K562 (cell line): ENCODE data around the gene ZNF837. TPM values are rescaled to one million over a fixed set of nuclear protein-coding genes. Genes with fewer than 3 reads are reported as not detected.
A peak's percentile ranks its signal among the peaks of the same experiment; 100 is the strongest.

Source experiments
- ADNP ChIP-seq: fragments of 200-800 bp; sonication (Bioruptor generic); IDR thresholded peaks from 2 replicates; pipeline ENCODE4 v1.6.1; 2016; ENCODE audit warnings: missing genetic modification characterization, missing compliant biosample characterization
- AFF1 ChIP-seq, 2 experiments: fragments of 450-650 bp; IDR thresholded peaks; 2 replicates each; pipeline ENCODE4 v1.6.1; 2018; ENCODE audit warnings: mild to moderate bottlenecking in 2 of 2, low read depth in 1 of 2; ENCODE audit not compliant: partially characterized antibody in 2 of 2
- BRCA1 ChIP-seq, 2 experiments: fragments of 450-650 bp in 1 of 2; sonication (generic) in 1 of 2; formaldehyde crosslinking in 1 of 2; IDR thresholded peaks; 2 replicates each; pipeline versions ENCODE4 v1.5.0 to v1.6.1; 2017 to 2020; ENCODE audit warnings: mild to moderate bottlenecking in 1 of 2, missing genetic modification reagents in 1 of 2
- BRD9 ChIP-seq: fragments of 450-650 bp; IDR thresholded peaks from 2 replicates; pipeline ENCODE4 v1.6.1; 2018; ENCODE audit warnings: low read depth; ENCODE audit not compliant: partially characterized antibody
- FOXJ2 ChIP-seq: fragments of 200-800 bp; sonication (Bioruptor generic); IDR thresholded peaks from 2 replicates; pipeline ENCODE4 v1.6.1; 2016; ENCODE audit warnings: missing genetic modification characterization, missing compliant biosample characterization
- GATAD2A ChIP-seq: fragments of 450-650 bp; IDR thresholded peaks from 2 replicates; pipeline ENCODE4 v1.6.1; 2017
- HNRNPK ChIP-seq: fragments of 200-400 bp; formaldehyde crosslinking; IDR thresholded peaks from one replicate; pipeline ENCODE4 v1.6.1; 2018; ENCODE audit warnings: mild to moderate bottlenecking, low read depth, low read length; ENCODE audit not compliant: poor library complexity, severe bottlenecking
- KHSRP ChIP-seq: fragments of 450-650 bp; IDR thresholded peaks from 2 replicates; pipeline ENCODE4 v1.6.1; 2017
- MAFK ChIP-seq: IDR thresholded peaks from 2 replicates; pipeline ENCODE4 v1.6.1; 2011; ENCODE audit warnings: low read length, improper control_type of control experiment
- MCM5 ChIP-seq: fragments of 450-650 bp; IDR thresholded peaks from 2 replicates; pipeline ENCODE4 v1.6.1; 2016; ENCODE audit warnings: low read depth
- MTA2 ChIP-seq: fragments of 450-650 bp; IDR thresholded peaks from 2 replicates; pipeline ENCODE4 v1.6.1; 2016; ENCODE audit warnings: low read depth
- NCOA1 ChIP-seq: fragments of 450-650 bp; IDR thresholded peaks from 2 replicates; pipeline ENCODE4 v1.6.1; 2016; ENCODE audit warnings: low read depth
- POLR2AphosphoS2 ChIP-seq: IDR thresholded peaks from 2 replicates; pipeline ENCODE4 v1.6.1; 2012; ENCODE audit warnings: low read length, improper control_type of control experiment
- SAP30 ChIP-seq: fragments of 200-600 bp; sonication (generic); IDR thresholded peaks from 2 replicates; pipeline ENCODE4 v1.6.1; 2012; ENCODE audit warnings: borderline replicate concordance, low read depth, mild to moderate bottlenecking, moderate library complexity, low read length, control low read depth, inconsistent platforms; ENCODE audit not compliant: insufficient read depth, poor library complexity, severe bottlenecking
- SP2 ChIP-seq: IDR thresholded peaks from 2 replicates; pipeline ENCODE4 v1.6.1; 2011; ENCODE audit warnings: mild to moderate bottlenecking, low read depth, low read length, moderate library complexity; ENCODE audit not compliant: poor library complexity, severe bottlenecking; ENCODE audit errors: extremely low read depth
- SRSF7 ChIP-seq: fragments of 200-400 bp; formaldehyde crosslinking; optimal IDR thresholded peaks from 2 replicates; pipeline ENCODE3; 2017; ENCODE audit warnings: mild to moderate bottlenecking, low read depth, low read length
- TAF15 ChIP-seq: fragments of 200-400 bp; formaldehyde crosslinking; IDR thresholded peaks from 2 replicates; pipeline ENCODE4 v1.6.1; 2017; ENCODE audit warnings: mild to moderate bottlenecking, low read depth, low read length, moderate library complexity
- TFAM ChIP-seq: fragments of 250-450 bp; sonication (Bioruptor Pico); conservative IDR thresholded peaks from 2 replicates; pipeline ENCODE4 v1.5.0; 2021; ENCODE audit warnings: mild to moderate bottlenecking, moderate library complexity
- THAP7 ChIP-seq: fragments of 250-450 bp; sonication (Bioruptor Pico); IDR thresholded peaks from 2 replicates; pipeline ENCODE4 v1.5.0; 2021
- ZBTB7A ChIP-seq: IDR thresholded peaks from 2 replicates; pipeline ENCODE4 v1.6.1; 2011; ENCODE audit warnings: low read depth, mild to moderate bottlenecking, low read length, moderate library complexity, borderline replicate concordance; ENCODE audit not compliant: control insufficient read depth
- ZNF57 ChIP-seq: fragments of 450-650 bp; formaldehyde crosslinking; IDR thresholded peaks from 2 replicates; pipeline ENCODE4 v1.4.0; 2020; ENCODE audit warnings: mild to moderate bottlenecking, moderate library complexity
- ZNF785 ChIP-seq: fragments of 250-450 bp; sonication (Bioruptor Pico); IDR thresholded peaks from 2 replicates; pipeline ENCODE4 v1.4.0; 2020; ENCODE audit warnings: mild to moderate bottlenecking
- ZZZ3 ChIP-seq: fragments of 450-650 bp; IDR thresholded peaks from 2 replicates; pipeline ENCODE4 v1.6.1; 2016; ENCODE audit warnings: antibody characterized with exemption, mild to moderate bottlenecking, moderate library complexity
- polyA plus RNA-seq, 8 experiments: library from polyadenylated mRNA; depleted of rRNA in 4 of 8; stranded (reverse) in 5 of 8; unstranded in 3 of 8; fragments of >200 nt; fragmentation: Nextera tagmentation in 2 of 8; fragmentation: Illumina TruSeq in 1 of 8; extraction: Ambion mirVana in 2 of 8; extraction: Trizol in 1 of 8; gene quantifications; 2 replicates each; pipeline versions ENCODE4 v1.2.1 to v1.2.3, GENCODE V29; 2011 to 2014; ENCODE audit warnings: inconsistent platforms in 1 of 8, missing spikeins in 1 of 8
- total RNA-seq, 7 experiments: library from RNA; depleted of rRNA in 6 of 7; stranded (reverse); fragments of >200 nt in 6 of 7; fragmentation: Illumina TruSeq in 2 of 7; extraction: Trizol in 2 of 7; gene quantifications; 2 replicates each; pipeline versions ENCODE4 v1.2.1 to v1.2.3, GENCODE V29; 2011 to 2021; ENCODE audit warnings: low replicate concordance in 1 of 7
- TF ChIP-seq, protein P1 (sequence below): conservative IDR thresholded peaks from 2 replicates; pipeline ENCODE4 v1.6.1; 2011; ENCODE audit warnings: low read depth, mild to moderate bottlenecking, low read length; ENCODE audit not compliant: control insufficient read depth

Gene ZNF837
- total and polyA plus RNA-seq, 9 of the 15 experiments (the other 6 are each of a cell fraction or from before 2014, with no cell fraction given) = 0.11 to 2.1 (median 0.57) TPM; not detected in 4

DNA sequence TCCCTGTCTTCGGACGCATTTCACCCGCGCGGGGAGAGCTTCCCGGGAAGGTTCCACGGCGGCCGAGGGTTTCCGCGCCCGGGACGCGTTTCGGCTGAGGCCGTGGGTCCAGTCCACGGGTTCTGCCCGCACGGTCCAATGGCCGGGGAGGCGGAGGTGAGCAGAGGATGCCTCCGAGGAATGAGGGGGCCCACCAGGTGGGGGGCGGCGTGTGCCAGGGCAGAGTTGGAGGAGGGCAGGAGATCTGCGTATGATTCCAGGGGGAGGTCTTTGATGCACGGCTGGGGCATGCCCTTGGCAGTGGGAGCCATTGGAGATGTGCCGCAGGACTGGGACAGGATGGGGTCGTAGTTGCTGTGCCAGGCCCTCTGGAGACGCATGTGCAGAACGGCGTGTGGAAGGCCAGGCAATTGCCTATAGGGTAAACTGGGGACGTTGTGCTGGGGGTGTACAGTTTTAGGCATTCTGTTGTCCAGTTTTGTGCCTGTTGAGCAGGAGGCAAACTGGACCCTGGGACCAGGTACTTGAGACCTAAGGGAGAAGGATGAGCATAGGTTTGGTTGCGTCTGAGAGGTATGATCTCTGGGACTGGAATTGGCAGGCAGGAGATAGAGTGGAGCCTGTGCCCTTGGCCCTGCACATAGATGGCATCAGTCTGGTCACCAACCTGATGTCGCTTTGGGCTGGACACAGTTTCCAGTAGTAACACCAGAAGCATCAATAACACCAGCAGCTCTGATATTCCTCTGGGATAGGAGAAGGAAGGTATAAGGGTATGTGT lies 28.4 kb upstream of the ZNF837 start (continued):
- TF ChIP-seq SAP30 (no peak), POLR2AphosphoS2 (no peak), ZZZ3 (no peak), GATAD2A (no peak), BRD9 (no peak), SRSF7 (no peak), MCM5 (no peak), TFAM (CRISPR knock-in tag) (no peak), HNRNPK (no peak), KHSRP (no peak), AFF1 (IDR thresholded peaks at IDR 0.05; ENCODE audit: low read depth in 1 of 2, partially characterized antibody in 2 of 2) (no peak), SP2 (no peak), MTA2 (no peak), ZNF785 (CRISPR knock-in tag) (no peak), ADNP (no peak), THAP7 (CRISPR knock-in tag) (no peak), TAF15 (no peak), NCOA1 (no peak), MAFK (no peak), FOXJ2 (tag) (no peak), BRCA1 (IDR thresholded peaks at IDR 0.05) (no peak), BRCA1 (CRISPR knock-in tag; IDR thresholded peaks at IDR 0.05) (0 out of 2 replicates have a peak, but pooled peaks have one; percentile 46), ZBTB7A (peak; percentile 55; the same call in 1 of the 2 replicates), ZNF57 (CRISPR knock-in tag) (no peak)
- TF ChIP-seq, protein P1, sequence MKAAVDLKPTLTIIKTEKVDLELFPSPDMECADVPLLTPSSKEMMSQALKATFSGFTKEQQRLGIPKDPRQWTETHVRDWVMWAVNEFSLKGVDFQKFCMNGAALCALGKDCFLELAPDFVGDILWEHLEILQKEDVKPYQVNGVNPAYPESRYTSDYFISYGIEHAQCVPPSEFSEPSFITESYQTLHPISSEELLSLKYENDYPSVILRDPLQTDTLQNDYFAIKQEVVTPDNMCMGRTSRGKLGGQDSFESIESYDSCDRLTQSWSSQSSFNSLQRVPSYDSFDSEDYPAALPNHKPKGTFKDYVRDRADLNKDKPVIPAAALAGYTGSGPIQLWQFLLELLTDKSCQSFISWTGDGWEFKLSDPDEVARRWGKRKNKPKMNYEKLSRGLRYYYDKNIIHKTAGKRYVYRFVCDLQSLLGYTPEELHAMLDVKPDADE = no peak; the same call in 1 of the 2 replicates
